Mucosa of gallbladder (tissue), 1 donor: Measurements from ENCODE around the gene SPEF1. TPM values are rescaled to one million over a fixed set of nuclear protein-coding genes. Genes with fewer than 3 reads are reported as not detected.
A peak's percentile ranks its signal among the peaks of the same experiment; 100 is the strongest.

Source experiments
- DNase-seq: peaks from one replicate; pipeline ENCODE4 v3.0.0-alpha.2; 2020; ENCODE audit warnings: low spot score
- total RNA-seq: library from RNA; stranded (reverse); gene quantifications from one replicate; pipeline ENCODE4 v1.2.1, GENCODE V29; 2021
- donor health status: DM: no; HTN: no; CAD: no.

Gene SPEF1
- total RNA-seq, 1 donor from 2014 or later: 0.75 TPM

DNA sequence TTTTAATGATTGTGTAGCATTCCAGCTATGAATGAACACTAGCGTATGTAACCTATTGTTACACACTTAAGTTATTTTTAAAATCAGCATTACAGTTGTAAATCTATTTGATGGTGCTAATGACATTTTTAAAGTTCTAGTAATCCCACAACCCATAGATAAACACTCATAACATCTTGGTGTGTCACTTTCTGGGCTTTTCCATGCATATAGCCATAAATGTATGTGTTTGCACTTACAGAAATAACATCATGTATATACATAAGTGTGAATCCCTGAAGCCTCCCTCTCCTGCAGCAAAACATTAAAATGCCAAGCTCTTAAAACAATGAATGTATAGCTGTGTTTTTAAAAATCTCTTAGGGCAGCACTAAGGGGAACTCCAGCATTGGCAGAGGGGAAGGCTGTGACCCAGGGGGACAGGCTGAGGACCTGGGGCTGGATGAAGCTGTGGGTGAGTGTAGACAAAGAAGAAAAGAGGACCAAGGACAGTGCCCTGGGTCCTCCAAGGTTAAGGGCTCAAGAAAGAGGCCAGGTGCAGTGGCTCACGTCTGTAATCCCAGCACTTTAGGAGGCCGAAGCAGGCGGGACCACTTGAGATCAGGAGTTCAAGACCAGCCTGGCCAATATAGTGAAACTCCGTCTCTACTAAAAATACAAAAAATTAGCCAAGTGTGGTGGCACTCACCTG is 6.2 kb upstream of the SPEF1 start:
- no peak for DNase-seq

DNA sequence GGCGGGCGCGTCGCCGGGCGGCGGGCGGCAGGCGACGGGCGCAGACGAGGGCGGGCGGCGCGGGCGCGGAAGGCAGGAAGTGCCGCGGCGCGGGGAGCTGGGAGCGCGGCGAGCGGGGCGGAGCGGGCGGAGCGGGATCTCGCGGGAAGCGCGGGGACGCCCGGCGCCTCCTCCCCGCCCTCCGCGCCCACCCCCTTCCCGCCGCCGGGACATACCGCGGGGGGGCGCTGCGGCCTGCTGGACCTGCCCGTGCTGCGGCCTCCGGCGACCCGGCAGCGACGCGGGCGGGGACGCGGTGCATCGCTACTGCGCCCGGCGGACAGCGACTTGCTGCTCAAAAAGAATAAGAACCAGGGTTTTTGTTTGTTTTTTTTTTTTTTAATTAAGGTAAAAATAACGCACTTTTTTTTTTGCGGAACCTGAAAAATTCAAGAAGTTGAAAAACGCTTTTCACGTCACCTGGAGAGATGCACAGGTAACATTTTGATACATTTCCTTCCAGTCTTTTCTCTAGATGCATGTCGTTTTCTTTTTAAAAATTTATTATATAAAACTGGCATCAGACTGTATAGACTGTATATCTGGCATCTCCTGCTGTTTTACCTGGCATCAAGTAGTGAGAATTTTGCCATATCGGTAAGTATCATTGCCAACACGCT is 5.5 kb upstream of the SPEF1 start, which contains the start of gene CENPB:
Gene CENPB, minus strand, starts transcription at position 76 of the 659 bp plus-strand sequence. CDS start 257 bp downstream, outside the sequence.
- DNase-seq: peak; percentile 90

DNA sequence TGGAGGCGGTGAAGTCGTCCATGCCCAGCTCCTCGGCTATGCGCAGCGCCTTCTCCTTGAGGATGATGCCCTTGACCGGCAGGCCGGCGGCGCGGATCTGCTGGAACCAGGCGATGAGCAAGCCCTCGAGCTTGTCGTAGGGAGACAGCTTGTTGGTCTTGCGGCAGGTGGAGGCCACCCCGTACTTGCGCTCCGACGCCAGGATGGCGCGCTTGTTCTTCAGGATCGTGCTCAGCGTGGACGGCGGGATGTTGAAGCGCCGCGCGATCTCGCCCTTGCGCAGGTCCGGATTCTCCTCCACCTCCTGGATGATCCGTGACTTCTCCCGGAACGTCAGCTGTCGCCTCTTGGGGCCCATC is 4.9 kb upstream of the SPEF1 start:
- DNase-seq: peak; percentile 53

GRCh38 chr20:3785240-3786125 is 4.2 kb upstream of the SPEF1 start:
- DNase-seq: no peak

GRCh38 chr20:3784863-3785239 is 3.6 kb upstream of the SPEF1 start:
- no peak for DNase-seq

- DNase-seq: no peak
These were observed 3.1 kb upstream of the SPEF1 start for GRCh38 chr20:3784216-3784853.

GRCh38 chr20:3783511-3784195 is 2.4 kb upstream of the SPEF1 start:
- no peak for DNase-seq

DNA sequence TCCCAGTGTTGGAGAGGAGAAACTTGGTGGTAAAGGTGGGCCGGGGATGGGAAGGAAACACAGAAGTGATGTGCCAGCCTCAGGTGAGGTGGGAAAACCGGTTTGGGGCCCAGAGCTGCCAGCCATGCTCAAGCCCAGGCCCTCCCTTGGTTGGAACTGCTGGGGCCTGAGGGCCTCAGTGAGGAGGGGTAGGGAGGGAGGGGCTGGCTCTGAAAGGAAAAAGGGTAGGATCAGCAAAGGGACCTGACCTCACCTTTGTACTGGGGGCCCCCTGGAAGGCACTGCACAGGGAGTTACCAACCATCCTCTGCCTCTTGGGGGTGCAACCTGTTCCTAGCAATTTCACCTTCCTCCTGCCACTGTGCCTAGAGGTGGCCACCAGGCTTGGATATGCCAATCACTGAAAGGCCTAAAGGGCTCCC is 1.8 kb upstream of the SPEF1 start:
- DNase-seq: no peak

DNA sequence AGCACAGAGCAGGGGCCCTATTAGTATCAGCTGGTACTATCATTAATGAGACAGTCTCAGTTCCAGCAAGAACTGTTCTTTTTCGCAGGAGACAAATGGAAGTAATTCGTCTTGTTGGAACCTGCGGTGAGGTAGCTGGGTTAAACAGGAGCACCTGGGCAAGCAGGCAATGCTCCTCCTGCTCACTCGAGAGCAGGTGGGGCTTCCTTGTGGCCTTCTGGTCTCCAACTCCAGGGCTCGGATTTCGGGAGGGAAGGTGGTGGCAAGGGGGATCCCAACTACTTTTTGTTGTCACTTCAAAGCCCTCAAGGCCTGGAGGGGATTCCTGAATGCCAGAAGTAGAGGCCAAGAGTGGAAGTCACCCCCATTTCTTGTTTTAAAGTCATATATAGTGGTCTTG is 1.3 kb upstream of the SPEF1 start:
- no peak for DNase-seq

DNA sequence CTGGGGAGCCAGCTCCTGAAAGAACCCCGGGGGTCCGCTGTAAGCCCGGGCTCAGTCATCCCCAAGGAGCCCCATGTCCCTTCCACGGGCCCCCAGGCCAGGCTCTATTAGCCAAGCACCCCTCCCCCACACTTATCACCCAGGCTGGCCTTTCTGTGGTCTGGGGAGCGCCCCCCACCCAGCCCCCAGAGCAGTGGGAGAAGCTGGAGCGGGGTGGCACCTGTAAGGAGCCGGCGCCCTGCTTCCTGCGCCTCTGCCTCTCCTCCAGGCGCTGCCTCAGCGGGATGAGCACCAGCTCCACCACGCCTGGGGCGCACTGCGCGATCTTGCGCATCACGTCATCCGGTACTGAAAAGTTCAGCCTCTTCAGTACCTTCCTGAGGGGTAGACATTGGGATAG is 2.3 kb downstream of the SPEF1 start:
- no peak for DNase-seq

DNA sequence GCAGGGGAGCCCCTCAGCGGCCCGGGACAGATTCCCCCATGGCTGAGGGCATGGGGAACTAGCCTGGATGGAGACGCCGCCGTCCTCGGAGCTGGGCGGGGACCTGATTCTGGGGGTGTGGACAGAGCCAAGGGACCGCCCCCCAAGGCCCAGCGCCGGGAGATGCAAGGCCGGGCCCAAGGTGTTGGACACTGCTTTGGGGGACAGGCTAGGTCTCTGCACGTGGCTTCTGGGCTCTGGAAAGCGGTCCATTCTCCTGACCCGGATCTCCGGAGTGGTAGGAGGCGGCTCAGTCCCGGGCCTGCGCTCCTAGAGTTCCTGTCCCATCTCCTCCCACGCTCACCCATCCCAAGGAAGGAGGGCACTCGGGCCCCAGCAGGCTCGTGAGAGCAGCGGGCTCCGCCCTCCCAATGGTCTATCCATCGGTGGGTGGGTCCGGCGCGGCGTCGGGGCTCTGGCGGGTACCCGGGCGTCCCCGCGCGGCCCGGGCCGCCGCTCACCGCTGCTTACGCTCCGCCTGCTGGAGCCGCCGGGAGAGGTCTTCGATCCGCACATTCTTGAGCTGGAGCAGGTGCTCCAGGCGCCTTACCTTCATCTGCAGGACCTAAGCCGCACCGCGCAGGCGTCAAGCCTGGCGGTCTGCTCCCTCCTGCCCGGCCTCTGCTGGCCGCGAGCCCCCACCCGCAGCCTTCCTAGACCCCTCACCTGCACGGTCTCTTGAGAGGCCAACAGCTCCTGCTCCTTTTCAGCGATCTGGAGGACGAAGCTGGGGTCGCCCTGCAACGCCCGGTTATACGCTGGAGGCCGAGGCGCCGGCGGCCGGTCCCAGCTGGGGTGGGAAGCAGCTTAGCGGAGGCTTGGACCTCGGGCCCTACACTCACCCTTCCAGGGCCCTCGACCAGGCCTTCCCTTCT is 3.3 kb downstream of the SPEF1 start:
- DNase-seq: peak; percentile 65

DNA sequence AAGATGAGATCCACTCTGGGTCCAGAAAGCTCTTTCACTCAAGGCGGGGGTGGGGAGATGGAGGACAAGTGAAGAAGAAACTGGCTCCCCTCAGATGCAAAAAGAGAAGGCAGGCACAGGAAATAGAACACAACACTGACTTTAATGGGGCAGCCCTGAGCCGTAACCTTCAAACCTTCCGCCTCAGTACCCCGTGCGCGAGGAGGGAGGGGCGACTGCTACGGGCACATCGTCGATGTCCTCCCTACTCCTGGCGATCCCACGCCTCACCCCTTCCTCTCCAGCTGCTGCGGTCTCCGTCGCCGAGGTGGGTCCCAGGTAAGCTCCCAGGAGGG is 3.9 kb downstream of the SPEF1 start:
- DNase-seq: no peak

DNA sequence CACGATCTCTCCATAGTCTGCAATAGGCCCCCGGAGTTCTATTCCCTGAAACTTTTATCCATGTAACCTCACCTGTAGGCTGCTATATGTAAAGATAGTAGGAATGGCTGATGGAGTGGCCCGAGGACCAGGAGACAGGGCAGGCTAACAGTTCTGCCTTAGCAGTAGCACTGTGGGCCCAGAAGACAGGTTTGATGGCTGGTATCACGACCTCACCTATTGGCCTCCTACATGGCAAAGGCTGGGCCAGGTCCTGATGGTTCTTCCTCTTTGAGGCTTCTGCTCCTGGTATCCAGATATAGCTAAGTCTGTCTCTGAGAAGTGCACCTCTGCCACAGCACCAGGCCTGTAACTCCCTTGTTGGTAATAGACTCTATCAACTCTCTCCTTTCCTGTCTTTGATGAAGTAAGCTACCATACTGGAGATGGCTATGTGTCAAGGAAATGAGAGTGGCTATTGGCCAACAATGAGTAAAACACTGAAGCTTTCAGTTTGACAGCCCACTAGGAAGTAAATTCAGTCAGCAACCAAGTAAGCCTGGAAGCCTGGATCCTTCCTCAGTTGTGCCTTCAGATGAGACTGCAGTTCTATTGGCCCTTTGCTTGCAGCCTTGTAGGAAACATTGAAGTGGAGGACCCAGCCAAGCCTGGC is 5.7 kb downstream of the SPEF1 start:
- no peak for DNase-seq

DNA sequence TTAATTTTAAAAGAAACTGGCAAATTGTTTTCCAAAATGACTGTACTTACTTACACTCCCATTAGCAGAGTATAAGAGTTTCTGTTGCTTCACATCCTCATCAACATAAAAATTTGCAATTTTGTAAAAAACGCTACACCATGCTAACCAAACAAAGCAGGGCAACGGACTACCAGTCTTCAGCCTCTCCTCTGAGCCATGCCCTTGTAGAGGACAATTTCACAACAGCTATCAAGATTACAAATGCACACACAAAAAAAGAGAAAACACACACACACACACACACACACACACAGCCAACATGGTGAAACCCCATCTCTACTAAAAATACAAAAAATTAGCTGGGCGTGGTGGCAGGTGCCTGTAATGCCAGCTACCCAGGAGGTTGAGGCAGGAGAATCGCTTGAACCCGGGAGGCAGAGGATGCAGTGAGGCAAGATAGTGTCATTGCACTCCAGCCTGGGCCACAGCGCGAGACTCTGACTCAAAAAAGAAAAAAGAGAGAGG is 9.6 kb downstream of the SPEF1 start:
- DNase-seq: no peak

GRCh38 chr20:3768342-3769130 is 12.7 kb downstream of the SPEF1 start:
- peak; percentile 67 for DNase-seq

DNA sequence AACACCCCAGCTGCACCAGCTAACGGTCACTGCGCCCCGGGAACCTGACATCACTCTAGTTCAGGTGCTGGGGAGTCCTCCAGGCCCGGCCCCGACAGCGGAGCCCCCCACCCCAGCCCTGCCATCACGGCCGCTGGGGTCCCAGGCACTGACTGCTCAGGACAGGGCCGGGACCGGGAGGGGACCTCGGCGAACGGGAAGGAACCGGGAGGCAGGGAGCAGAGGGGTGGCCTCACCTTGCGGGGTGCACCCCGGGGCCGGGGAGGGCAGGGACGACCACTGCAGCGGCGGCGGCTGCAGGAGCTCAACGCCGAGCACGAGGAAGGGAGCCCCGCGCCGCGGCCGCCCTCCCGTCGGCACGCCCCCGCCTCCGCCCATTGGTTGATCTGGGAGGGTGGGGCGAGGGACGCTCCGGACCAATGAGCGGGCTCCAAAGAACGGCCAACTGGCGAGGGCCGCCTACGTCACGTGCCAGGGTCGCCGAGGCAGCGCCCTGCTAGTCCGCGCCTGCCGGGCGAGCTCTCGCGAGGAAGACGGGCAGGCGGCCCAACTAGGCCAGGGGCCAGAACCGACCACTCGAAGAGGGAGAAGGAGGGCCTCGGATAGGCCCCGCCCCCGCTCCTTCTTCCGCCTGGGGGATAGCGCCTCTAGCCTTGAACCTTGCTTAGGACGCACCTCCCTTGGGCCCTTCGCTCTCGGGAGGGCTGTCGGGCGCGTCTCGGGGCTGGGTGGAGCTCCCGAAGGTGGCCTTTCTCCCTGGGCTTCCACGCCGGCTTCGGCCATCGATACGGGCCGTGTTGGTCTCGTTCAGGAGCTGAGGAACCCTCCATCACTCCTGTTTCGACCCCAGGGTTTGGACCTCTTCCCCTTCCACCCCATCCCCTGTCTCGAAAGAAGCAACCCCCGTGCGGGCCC is 13.6 kb downstream of the SPEF1 start, which contains the start of gene ADISSP:
Gene ADISSP, minus strand, starts transcription at position 327 of the 915 bp plus-strand sequence. CDS start 7,653 bp downstream, outside the sequence.
- peak; percentile 99 for DNase-seq

DNA sequence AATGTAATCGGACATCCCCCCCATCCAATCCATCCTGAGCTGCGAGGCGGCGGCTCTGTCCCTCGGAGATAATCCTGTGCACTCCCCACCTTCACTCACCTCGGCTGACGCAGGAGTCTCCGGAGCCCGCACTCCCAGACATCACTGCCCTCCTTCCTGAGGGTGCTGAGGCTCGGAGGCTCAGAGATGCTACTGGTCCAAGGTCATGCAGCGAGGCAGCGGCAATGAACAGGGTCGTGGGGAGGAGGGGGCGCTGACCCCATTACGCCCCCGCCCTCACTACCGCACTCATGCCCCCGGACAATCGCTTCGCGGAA is 14.2 kb downstream of the SPEF1 start:
- DNase-seq: no peak
